ENCODE results near the gene WTIP.

Gene WTIP

DNA sequence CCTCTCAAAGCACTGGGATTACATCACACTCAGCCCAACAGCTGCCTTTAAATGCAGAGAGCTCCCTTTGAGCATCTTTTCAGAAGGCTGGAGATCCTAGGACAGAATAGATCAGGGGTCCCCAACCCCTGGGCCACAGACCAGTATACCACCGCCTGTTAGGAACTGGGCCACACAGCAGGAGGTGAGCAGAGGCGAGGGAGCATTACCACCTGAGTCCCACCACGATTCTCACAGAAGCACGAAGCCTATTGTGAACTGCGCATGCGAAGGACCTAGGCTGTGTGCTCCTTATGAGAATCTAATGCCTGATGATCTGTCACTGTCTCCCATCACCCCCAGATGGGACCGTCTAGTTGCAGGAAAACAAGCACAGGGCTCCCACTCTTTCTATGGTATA, 2.2 kb upstream of the WTIP start:
- DNase-seq (ENCODE audit: low spot score) (no peak), ATAC-seq (ENCODE audit: low read depth) (no peak)
- H3K4me1 ChIP-seq (ENCODE audit: insufficient read depth, poor library complexity, severe bottlenecking) = peaks cover 6% of the 10 kb centered on the region
- TF ChIP-seq, protein P1, sequence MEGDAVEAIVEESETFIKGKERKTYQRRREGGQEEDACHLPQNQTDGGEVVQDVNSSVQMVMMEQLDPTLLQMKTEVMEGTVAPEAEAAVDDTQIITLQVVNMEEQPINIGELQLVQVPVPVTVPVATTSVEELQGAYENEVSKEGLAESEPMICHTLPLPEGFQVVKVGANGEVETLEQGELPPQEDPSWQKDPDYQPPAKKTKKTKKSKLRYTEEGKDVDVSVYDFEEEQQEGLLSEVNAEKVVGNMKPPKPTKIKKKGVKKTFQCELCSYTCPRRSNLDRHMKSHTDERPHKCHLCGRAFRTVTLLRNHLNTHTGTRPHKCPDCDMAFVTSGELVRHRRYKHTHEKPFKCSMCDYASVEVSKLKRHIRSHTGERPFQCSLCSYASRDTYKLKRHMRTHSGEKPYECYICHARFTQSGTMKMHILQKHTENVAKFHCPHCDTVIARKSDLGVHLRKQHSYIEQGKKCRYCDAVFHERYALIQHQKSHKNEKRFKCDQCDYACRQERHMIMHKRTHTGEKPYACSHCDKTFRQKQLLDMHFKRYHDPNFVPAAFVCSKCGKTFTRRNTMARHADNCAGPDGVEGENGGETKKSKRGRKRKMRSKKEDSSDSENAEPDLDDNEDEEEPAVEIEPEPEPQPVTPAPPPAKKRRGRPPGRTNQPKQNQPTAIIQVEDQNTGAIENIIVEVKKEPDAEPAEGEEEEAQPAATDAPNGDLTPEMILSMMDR (IDR thresholded peaks at IDR 0.05; ENCODE audit: poor library complexity, severe bottlenecking) = no peak
- no peaks in the 10 kb centered on the region for H3K27me3 ChIP-seq (ENCODE audit: insufficient read depth, poor library complexity, severe bottlenecking)
- no peaks in the 10 kb centered on the region for H3K36me3 ChIP-seq (ENCODE audit: low read depth)
- no peak overlapping the region for H3K27ac ChIP-seq (ENCODE audit: poor library complexity, severe bottlenecking)
- H3K9me3 ChIP-seq (ENCODE audit: severe bottlenecking) = no peaks in the 10 kb centered on the region
- H3K4me3 ChIP-seq (ENCODE audit: severe bottlenecking) = no peak overlapping the region

DNA sequence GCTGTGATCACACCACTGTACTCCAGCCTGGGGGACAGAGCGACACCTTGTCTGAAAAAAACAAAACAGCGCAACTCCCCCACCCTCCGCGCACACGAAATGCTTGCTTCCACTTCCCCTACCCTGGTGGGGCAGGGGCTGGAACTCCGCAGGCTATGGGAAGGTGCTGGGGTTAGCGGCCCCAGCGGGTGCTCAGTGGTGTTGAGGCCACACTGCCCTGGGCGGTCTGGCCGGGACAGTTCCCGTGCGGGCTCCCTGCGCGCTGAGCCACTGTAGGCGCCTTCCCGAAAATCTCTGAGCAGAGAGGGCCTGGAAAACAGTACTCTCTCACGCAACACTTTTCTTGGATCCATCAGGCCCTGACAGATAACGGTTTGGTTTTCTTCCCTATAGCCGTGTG, 1.1 kb upstream of the WTIP start:
- TF ChIP-seq, protein P1 (IDR thresholded peaks at IDR 0.05; ENCODE audit: poor library complexity, severe bottlenecking) = no peak
- DNase-seq (ENCODE audit: low spot score) (no peak), ATAC-seq (ENCODE audit: low read depth) (no peak)
- Histone ChIP-seq H3K4me1 (ENCODE audit: insufficient read depth, poor library complexity, severe bottlenecking) (no peaks in the 10 kb centered on the region), H3K9me3 (ENCODE audit: severe bottlenecking) (no peaks in the 10 kb centered on the region), H3K27me3 (ENCODE audit: insufficient read depth, poor library complexity, severe bottlenecking) (no peaks in the 10 kb centered on the region), H3K27ac (ENCODE audit: poor library complexity, severe bottlenecking) (no peak overlapping the region), H3K4me3 (ENCODE audit: severe bottlenecking) (no peak overlapping the region), H3K36me3 (ENCODE audit: low read depth) (no peaks in the 10 kb centered on the region)

- Histone ChIP-seq H3K9me3 (ENCODE audit: severe bottlenecking) (no peaks in the 10 kb centered on the region), H3K27me3 (ENCODE audit: insufficient read depth, poor library complexity, severe bottlenecking) (no peaks in the 10 kb centered on the region), H3K4me3 (ENCODE audit: severe bottlenecking) (peak overlapping the region; percentile 97), H3K27ac (ENCODE audit: poor library complexity, severe bottlenecking) (peak overlapping the region; percentile 56), H3K36me3 (ENCODE audit: low read depth) (no peaks in the 10 kb centered on the region), H3K4me1 (ENCODE audit: insufficient read depth, poor library complexity, severe bottlenecking) (no peaks in the 10 kb centered on the region)
- ATAC-seq (ENCODE audit: low read depth) = peak; percentile 40; the same call in 2 of the 3 replicates
- DNase-seq (ENCODE audit: low spot score) = no peak
- TF ChIP-seq, protein P1 (IDR thresholded peaks at IDR 0.05; ENCODE audit: poor library complexity, severe bottlenecking) = no peak
These were observed 362 bp downstream of the WTIP start for GRCh38 chr19:34481861-34482379.

DNA sequence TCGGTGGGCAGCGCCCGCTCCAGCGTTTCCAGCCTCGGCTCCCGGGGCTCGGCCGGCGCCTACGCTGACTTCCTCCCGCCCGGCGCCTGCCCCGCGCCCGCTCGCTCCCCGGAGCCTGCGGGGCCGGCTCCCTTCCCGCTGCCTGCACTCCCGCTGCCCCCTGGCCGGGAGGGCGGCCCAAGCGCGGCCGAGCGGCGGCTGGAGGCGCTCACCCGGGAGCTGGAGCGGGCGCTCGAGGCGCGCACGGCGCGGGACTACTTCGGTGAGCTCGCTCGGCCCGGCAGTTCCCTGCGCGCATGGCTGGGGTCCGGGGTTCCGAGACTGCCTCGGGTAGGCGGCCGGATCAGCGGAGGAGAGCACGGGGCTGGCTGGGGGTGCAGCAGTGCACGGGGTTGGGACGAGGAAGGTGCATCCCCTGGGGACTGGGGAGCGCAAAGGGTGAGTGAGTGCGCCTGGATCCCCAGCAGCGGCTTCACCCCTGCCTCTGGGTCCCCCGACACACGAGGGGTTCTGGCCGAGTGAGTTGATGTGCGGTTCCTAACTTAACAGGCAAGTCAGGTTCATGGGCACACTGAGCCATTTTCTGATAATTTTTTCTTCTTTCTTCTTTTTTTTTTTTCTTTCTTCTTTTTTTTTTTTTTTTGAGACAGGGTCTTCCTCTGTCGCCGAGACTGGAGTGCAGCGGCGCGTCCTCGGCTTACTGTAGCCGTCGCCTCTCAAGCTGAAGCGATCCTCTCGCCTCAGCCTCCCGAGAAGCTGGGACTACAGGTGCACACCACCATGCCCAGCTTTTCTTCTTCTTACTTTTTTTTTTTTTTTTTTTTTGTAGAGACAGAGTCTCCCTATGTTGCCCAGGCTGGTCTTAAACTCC, 1.1 kb downstream of the WTIP start:
- H3K27me3 ChIP-seq (ENCODE audit: insufficient read depth, poor library complexity, severe bottlenecking) = no peaks in the 10 kb centered on the region
- ATAC-seq (ENCODE audit: low read depth) = peak; percentile 32
- TF ChIP-seq, protein P1 (IDR thresholded peaks at IDR 0.05; ENCODE audit: poor library complexity, severe bottlenecking) = no peak
- no peaks in the 10 kb centered on the region for H3K9me3 ChIP-seq (ENCODE audit: severe bottlenecking)
- peak; percentile 71 for DNase-seq (ENCODE audit: low spot score)
- no peaks in the 10 kb centered on the region for H3K36me3 ChIP-seq (ENCODE audit: low read depth)
- peak overlapping the region; percentile 56 for H3K27ac ChIP-seq (ENCODE audit: poor library complexity, severe bottlenecking)
- H3K4me3 ChIP-seq (ENCODE audit: severe bottlenecking) = peak overlapping the region; percentile 97
- H3K4me1 ChIP-seq (ENCODE audit: insufficient read depth, poor library complexity, severe bottlenecking) = no peaks in the 10 kb centered on the region

DNA sequence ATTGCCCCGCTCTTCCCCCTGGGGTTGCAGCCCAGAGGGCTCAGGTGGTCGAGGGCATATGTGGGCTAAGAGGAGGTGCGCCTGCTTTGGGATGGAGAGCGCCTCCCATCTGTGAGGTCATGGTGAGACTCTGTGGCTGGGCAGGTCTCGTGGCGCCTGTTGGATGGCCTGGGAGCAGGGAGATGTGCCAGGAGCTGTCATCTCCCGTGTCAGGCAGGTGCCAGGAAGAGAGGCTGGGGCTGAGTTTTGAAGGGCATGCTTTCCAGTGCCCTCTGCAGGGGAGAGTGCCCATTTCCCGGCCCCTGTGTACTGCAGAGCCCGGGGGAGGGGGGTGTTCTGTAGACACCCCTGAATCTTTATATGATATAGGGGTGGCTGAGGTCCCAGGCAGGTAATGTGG, 2.8 kb downstream of the WTIP start:
- TF ChIP-seq, protein P1 (IDR thresholded peaks at IDR 0.05; ENCODE audit: poor library complexity, severe bottlenecking) = no peak
- DNase-seq (ENCODE audit: low spot score) = no peak
- Histone ChIP-seq H3K9me3 (ENCODE audit: severe bottlenecking) (no peaks in the 10 kb centered on the region), H3K27ac (ENCODE audit: poor library complexity, severe bottlenecking) (no peak overlapping the region), H3K4me1 (ENCODE audit: insufficient read depth, poor library complexity, severe bottlenecking) (no peaks in the 10 kb centered on the region), H3K4me3 (ENCODE audit: severe bottlenecking) (no peak overlapping the region), H3K27me3 (ENCODE audit: insufficient read depth, poor library complexity, severe bottlenecking) (no peaks in the 10 kb centered on the region), H3K36me3 (ENCODE audit: low read depth) (no peaks in the 10 kb centered on the region)
- ATAC-seq (ENCODE audit: low read depth) = no peak
